ENCODE measurements around the gene SCLT1.

GRCh38 chr4:128946916-128947315 lies 146.4 kb downstream of the SCLT1 start:
- TF ChIP-seq POLR2A (IDR thresholded peaks at IDR 0.05) = no peak
- TF ChIP-seq, protein P1, sequence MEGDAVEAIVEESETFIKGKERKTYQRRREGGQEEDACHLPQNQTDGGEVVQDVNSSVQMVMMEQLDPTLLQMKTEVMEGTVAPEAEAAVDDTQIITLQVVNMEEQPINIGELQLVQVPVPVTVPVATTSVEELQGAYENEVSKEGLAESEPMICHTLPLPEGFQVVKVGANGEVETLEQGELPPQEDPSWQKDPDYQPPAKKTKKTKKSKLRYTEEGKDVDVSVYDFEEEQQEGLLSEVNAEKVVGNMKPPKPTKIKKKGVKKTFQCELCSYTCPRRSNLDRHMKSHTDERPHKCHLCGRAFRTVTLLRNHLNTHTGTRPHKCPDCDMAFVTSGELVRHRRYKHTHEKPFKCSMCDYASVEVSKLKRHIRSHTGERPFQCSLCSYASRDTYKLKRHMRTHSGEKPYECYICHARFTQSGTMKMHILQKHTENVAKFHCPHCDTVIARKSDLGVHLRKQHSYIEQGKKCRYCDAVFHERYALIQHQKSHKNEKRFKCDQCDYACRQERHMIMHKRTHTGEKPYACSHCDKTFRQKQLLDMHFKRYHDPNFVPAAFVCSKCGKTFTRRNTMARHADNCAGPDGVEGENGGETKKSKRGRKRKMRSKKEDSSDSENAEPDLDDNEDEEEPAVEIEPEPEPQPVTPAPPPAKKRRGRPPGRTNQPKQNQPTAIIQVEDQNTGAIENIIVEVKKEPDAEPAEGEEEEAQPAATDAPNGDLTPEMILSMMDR (IDR thresholded peaks at IDR 0.05) = no peak

All from breast epithelium (tissue), 3 donors.